ENCODE data around the gene MSL3B.

MSL3B gene

GRCh38 chr2:233840520-233840919 lies 27.7 kb downstream of the MSL3B start:
- intact Hi-C loops (cut with DNase I) = no loop called here
- Histone ChIP-seq H3K27ac (no peak overlapping the region), H3K9me3 (no peaks in the 10 kb centered on the region), H3K4me3 (no peak overlapping the region), H3K4me1 (no peaks in the 10 kb centered on the region), H3K27me3 (no peaks in the 10 kb centered on the region), H3K36me3 (no peaks in the 10 kb centered on the region)
- WGBS (ENCODE audit: insufficient coverage, low coverage, low lambda C conversion rate, missing lambda C conversion rate) = 80% methylated on average over 1 of the region's 9 CpGs
- DNase-seq = peak in 1 of 3 donors; percentile 36
- no peak for ATAC-seq
- TF ChIP-seq POLR2A (IDR thresholded peaks at IDR 0.05) = no peak
- TF ChIP-seq CTCF (IDR thresholded peaks at IDR 0.05) = no peak

- no peak for TF ChIP-seq CTCF (IDR thresholded peaks at IDR 0.05)
- TF ChIP-seq POLR2A (IDR thresholded peaks at IDR 0.05) = no peak
- Histone ChIP-seq H3K36me3 (no peaks in the 10 kb centered on the region), H3K4me1 (peaks cover 0 to 3% (median 0%) of the 10 kb centered on the region in 4 donors), H3K4me3 (no peak overlapping the region), H3K27ac (no peak overlapping the region), H3K9me3 (no peaks in the 10 kb centered on the region), H3K27me3 (no peaks in the 10 kb centered on the region)
- intact Hi-C loops (cut with DNase I) = no loop called here
- DNase-seq (peak in 1 of 3 donors; percentile 38), ATAC-seq (peak in 1 of 4 donors; percentile 29)
- no CpG with 5 or more reads among the region's 10 CpGs for WGBS (ENCODE audit: insufficient coverage, low coverage, low lambda C conversion rate, missing lambda C conversion rate)
These were observed 28.8 kb downstream of the MSL3B start for GRCh38 chr2:233839447-233839820.

- no peak for DNase-seq
- Histone ChIP-seq H3K4me3 (no peak overlapping the region), H3K27me3 (no peaks in the 10 kb centered on the region), H3K27ac (no peak overlapping the region), H3K9me3 (no peaks in the 10 kb centered on the region), H3K36me3 (no peaks in the 10 kb centered on the region), H3K4me1 (peaks cover 0 to 3% (median 0%) of the 10 kb centered on the region in 4 donors)
- intact Hi-C loops (cut with DNase I) = no loop called here
- WGBS (ENCODE audit: insufficient coverage, low coverage, low lambda C conversion rate, missing lambda C conversion rate) = 90% methylated on average over 2 of the region's 12 CpGs
- ATAC-seq = no peak
- TF ChIP-seq CTCF (IDR thresholded peaks at IDR 0.05) (no peak), POLR2A (IDR thresholded peaks at IDR 0.05) (no peak)
These were observed 29.3 kb downstream of the MSL3B start for GRCh38 chr2:233838726-233839446.

GRCh38 chr2:233838251-233838650 lies 29.9 kb downstream of the MSL3B start:
- DNase-seq = no peak
- Histone ChIP-seq H3K4me1 (peaks cover 0 to 3% (median 0%) of the 10 kb centered on the region in 4 donors), H3K4me3 (no peak overlapping the region), H3K27me3 (no peaks in the 10 kb centered on the region), H3K27ac (no peak overlapping the region), H3K9me3 (no peaks in the 10 kb centered on the region), H3K36me3 (no peaks in the 10 kb centered on the region)
- TF ChIP-seq CTCF (IDR thresholded peaks at IDR 0.05) (no peak), POLR2A (IDR thresholded peaks at IDR 0.05) (no peak)
- intact Hi-C loops (cut with DNase I) = no loop called here
- no peak for ATAC-seq
- WGBS (ENCODE audit: insufficient coverage, low coverage, low lambda C conversion rate, missing lambda C conversion rate) = 67% methylated on average over 6 of the region's 7 CpGs

All from right lobe of liver (tissue), 6 donors.